K562 (cell line): Measurements from ENCODE around the gene CD300A. TPM values are rescaled to one million over a fixed set of nuclear protein-coding genes. Genes with fewer than 3 reads are reported as not detected.

Source experiments
- ATAC-seq: fragments of 200-7000 bp; cut with Tn5 transposase; 3 replicates; pipeline ENCODE4 v1.9.1; 2020; ENCODE audit warnings: moderate library complexity
- BruUV-seq: library from RNA; stranded (reverse); fragments of 400-500 nt; replicated peaks from 2 replicates; lab custom pipeline; 2021; lab: Mats Ljungman, UMichigan
- CTCF ChIA-PET: fragments of 300-600 bp; formaldehyde crosslinking; extraction: SDS; loops from one replicate; lab custom pipeline; 2021; ENCODE audit warnings: low intra/inter-chr PET ratio; lab: Yijun Ruan, JAX
- POLR2A ChIA-PET: fragments of 300-600, 350-650 bp; sonication (Branson Sonifier 250); formaldehyde crosslinking; extraction: SDS; loops from one replicate; lab custom pipeline; 2021; ENCODE audit warnings: antibody characterized with exemption, inconsistent platforms; lab: Yijun Ruan, JAX
- DNase-seq, 4 experiments: peaks; one replicate each; pipeline versions ENCODE4 v3.0.0 to v3.0.0-alpha.2; 2011 to 2018; ENCODE audit warnings: low spot score in 3 of 4, mixed read lengths in 3 of 4; ENCODE audit errors: extremely low read depth in 1 of 4
- FAIRE-seq: peaks from 2 replicates; lab custom pipeline; 2011; peaks lifted over from hg19 to GRCh38; lab: Jason Lieb, UNC
- H2AFZ ChIP-seq: 2 replicates; pipeline ENCODE4 v1.6.0; 2011; ENCODE audit warnings: low read depth, low read length, control low read depth, inconsistent platforms
- H3K27ac ChIP-seq: fragments of 200-600 bp; 3 replicates; pipeline ENCODE4 v1.8.0; 2011; ENCODE audit warnings: low read depth, mild to moderate bottlenecking, control low read depth, inconsistent platforms, low read length, moderate library complexity, mixed read lengths; ENCODE audit errors: extremely low read depth
- H3K27me3 ChIP-seq, 2 experiments: fragments of 300-600 bp in 1 of 2; 2 replicates in 1 of 2; 3 replicates in 1 of 2; pipeline versions ENCODE4 v1.6.0 to v1.8.0; 2011; ENCODE audit warnings: inconsistent platforms in 2 of 2, low read length in 2 of 2, mild to moderate bottlenecking in 1 of 2, mixed read lengths in 1 of 2, moderate library complexity in 1 of 2; ENCODE audit not compliant: control insufficient read depth in 2 of 2, insufficient read depth in 2 of 2
- H3K36me3 ChIP-seq: fragments of 300-600 bp; 3 replicates; pipeline ENCODE4 v1.8.0; 2011; ENCODE audit warnings: mild to moderate bottlenecking, low read length, inconsistent platforms; ENCODE audit not compliant: control insufficient read depth, insufficient read depth
- H3K4me1 ChIP-seq, 2 experiments: fragments of 200-600 bp in 1 of 2; replicated peaks in 1 of 2; 2 replicates in 1 of 2; 3 replicates in 1 of 2; pipeline versions ENCODE4 v1.5.1 to v1.8.0; 2011; ENCODE audit warnings: inconsistent platforms in 2 of 2, low read length in 2 of 2, mild to moderate bottlenecking in 1 of 2, mixed read lengths in 1 of 2, moderate library complexity in 1 of 2; ENCODE audit not compliant: control insufficient read depth in 2 of 2, insufficient read depth in 2 of 2
- H3K4me2 ChIP-seq: 2 replicates; pipeline ENCODE4 v1.6.1; 2011; ENCODE audit warnings: low read length, control low read depth, inconsistent platforms, mixed read lengths; ENCODE audit not compliant: insufficient read depth
- H3K4me3 ChIP-seq: fragments of 200-600 bp; sonication (generic), shearing (Covaris generic); 2 replicates; pipeline ENCODE4 v1.5.1; 2016; ENCODE audit warnings: control low read depth, inconsistent platforms
- H3K79me2 ChIP-seq: fragments of 200-600 bp; 3 replicates; pipeline ENCODE4 v1.8.0; 2011; ENCODE audit warnings: low read length, inconsistent platforms; ENCODE audit not compliant: control insufficient read depth, insufficient read depth
- H3K9ac ChIP-seq, 2 experiments: 2 replicates each; pipeline versions ENCODE4 v1.6.0 to v1.6.1; 2011; ENCODE audit warnings: low read depth in 2 of 2, low read length in 2 of 2, control low read depth in 1 of 2, inconsistent platforms in 1 of 2, mild to moderate bottlenecking in 1 of 2, mixed read lengths in 1 of 2; ENCODE audit not compliant: insufficient read depth in 1 of 2
- H3K9me1 ChIP-seq: one replicate; pipeline ENCODE4 v1.6.0; 2011; ENCODE audit warnings: inconsistent platforms, mild to moderate bottlenecking, low read length, moderate library complexity; ENCODE audit not compliant: control insufficient read depth, insufficient read depth
- H3K9me3 ChIP-seq: replicated peaks from 2 replicates; pipeline ENCODE4 v1.5.1; 2011; ENCODE audit warnings: low read depth, low read length, inconsistent platforms; ENCODE audit not compliant: control insufficient read depth, insufficient read depth
- H4K20me1 ChIP-seq: replicated peaks from 2 replicates; pipeline ENCODE4 v1.6.1; 2011; ENCODE audit warnings: low read length, inconsistent platforms, mixed read lengths; ENCODE audit not compliant: control insufficient read depth, insufficient read depth
- CREB1 ChIP-seq, 2 experiments: sonication (generic) in 1 of 2; formaldehyde crosslinking in 1 of 2; IDR thresholded peaks; 2 replicates each; pipeline versions ENCODE4 v1.6.1 to v1.8.0; 2012 to 2022; ENCODE audit warnings: inconsistent platforms in 1 of 2, mild to moderate bottlenecking in 1 of 2, missing genetic modification reagents in 1 of 2, moderate library complexity in 1 of 2
- FOXM1 ChIP-seq, 2 experiments: fragments of 450-650 bp in 1 of 2; sonication (generic) in 1 of 2; formaldehyde crosslinking in 1 of 2; IDR thresholded peaks; 2 replicates each; pipeline versions ENCODE4 v1.6.1 to v1.9.0; 2017 to 2022; ENCODE audit warnings: low read depth in 2 of 2, mild to moderate bottlenecking in 2 of 2, missing genetic modification reagents in 1 of 2, moderate library complexity in 1 of 2
- MTF1 ChIP-seq: fragments of 250-450 bp; sonication (Bioruptor Pico); IDR thresholded peaks from 2 replicates; pipeline ENCODE4 v1.9.0; 2021; ENCODE audit warnings: moderate library complexity, mild to moderate bottlenecking, inconsistent platforms, borderline replicate concordance
- SETDB1 ChIP-seq: IDR thresholded peaks from one replicate; pipeline ENCODE4 v1.6.1; 2012; ENCODE audit warnings: low read length, control low read depth, inconsistent platforms
- ZNF212 ChIP-seq: fragments of 450-650 bp; formaldehyde crosslinking; IDR thresholded peaks from 2 replicates; pipeline ENCODE4 v1.4.0; 2020; ENCODE audit warnings: mild to moderate bottlenecking
- ZNF717 ChIP-seq: fragments of 250-450 bp; sonication (Bioruptor Pico); IDR thresholded peaks from 2 replicates; pipeline ENCODE4 v1.5.0; 2021
- WGBS: fragments of 100-300 bp; shearing (Covaris generic); methylation state at CpG from one replicate; pipeline ENCODE4 v1.1.6; 2016; ENCODE audit warnings: low coverage, mixed read lengths; ENCODE audit not compliant: insufficient coverage; ENCODE audit errors: missing lambda C conversion rate; 5-methylcytosine and 5-hydroxymethylcytosine counted together
- in situ Hi-C: fragments of 300-500 bp; cut with MboI; formaldehyde crosslinking; loops from 4 replicates; pipeline ENCODE4 v1.15.0; 2018; ENCODE audit warnings: inconsistent platforms, mixed read lengths
- intact Hi-C: fragments of 100-400 bp; cut with micrococcal nuclease; formaldehyde crosslinking; loops from 2 replicates; pipeline ENCODE4 v1.14.2; 2022
- polyA plus RNA-seq, 8 experiments: library from polyadenylated mRNA; depleted of rRNA in 4 of 8; stranded (reverse) in 5 of 8; unstranded in 3 of 8; fragments of >200 nt; fragmentation: Nextera tagmentation in 2 of 8; fragmentation: Illumina TruSeq in 1 of 8; extraction: Ambion mirVana in 2 of 8; extraction: Trizol in 1 of 8; gene quantifications; 2 replicates each; pipeline versions ENCODE4 v1.2.1 to v1.2.3, GENCODE V29; 2011 to 2014; ENCODE audit warnings: inconsistent platforms in 1 of 8, missing spikeins in 1 of 8
- total RNA-seq, 7 experiments: library from RNA; depleted of rRNA in 6 of 7; stranded (reverse); fragments of >200 nt in 6 of 7; fragmentation: Illumina TruSeq in 2 of 7; extraction: Trizol in 2 of 7; gene quantifications; 2 replicates each; pipeline versions ENCODE4 v1.2.1 to v1.2.3, GENCODE V29; 2011 to 2021; ENCODE audit warnings: low replicate concordance in 1 of 7
- TF ChIP-seq, protein P1 (sequence below): sonication (generic); formaldehyde crosslinking; IDR thresholded peaks from 2 replicates; pipeline ENCODE4 v1.8.0; 2022; ENCODE audit warnings: missing genetic modification reagents, mild to moderate bottlenecking, borderline replicate concordance

CD300A gene
- total and polyA plus RNA-seq, 9 of the 15 experiments (the other 6 are each of a cell fraction or from before 2014, with no cell fraction given): 0.21 to 1.7 (median 0.41) TPM; not detected in 1

- Histone ChIP-seq H3K79me2 (no peaks in the 10 kb centered on the region), H4K20me1 (no peaks in the 10 kb centered on the region), H2AFZ (no peak overlapping the region), H3K9me1 (no peaks in the 10 kb centered on the region), H3K4me3 (no peak overlapping the region), H3K36me3 (no peaks in the 10 kb centered on the region), H3K4me1 (peaks cover 7 to 25% of the 10 kb centered on the region in 2 experiments; a peak in 3 of 5 replicates), H3K27ac (no peak overlapping the region), H3K9me3 (peaks cover 2% of the 10 kb centered on the region; the same call in 1 of the 2 replicates), H3K9ac (no peak overlapping the region), H3K4me2 (no peak overlapping the region), H3K27me3 (peaks cover 4 to 21% of the 10 kb centered on the region in 2 experiments; a peak in 4 of 5 replicates)
- WGBS: 37% methylated on average over 7 of the region's 7 CpGs
- FAIRE-seq: no peak
- no TSS peak for BruUV-seq
- intact Hi-C loops (no loop called here), in situ Hi-C loops (no loop called here)
- TF ChIP-seq ZNF212 (CRISPR knock-in tag): no peak
- no peak for TF ChIP-seq ZNF717
- no peak for TF ChIP-seq CREB1 (IDR thresholded peaks at IDR 0.05)
- no peak for TF ChIP-seq CREB1 (CRISPR knock-in tag; IDR thresholded peaks at IDR 0.05)
- no peak for TF ChIP-seq FOXM1 (IDR thresholded peaks at IDR 0.05; ENCODE audit: low read depth)
- TF ChIP-seq FOXM1 (CRISPR knock-in tag; IDR thresholded peaks at IDR 0.05; ENCODE audit: low read depth): no peak
- no peak for TF ChIP-seq SETDB1
- no peak for TF ChIP-seq MTF1
- TF ChIP-seq, protein P1, sequence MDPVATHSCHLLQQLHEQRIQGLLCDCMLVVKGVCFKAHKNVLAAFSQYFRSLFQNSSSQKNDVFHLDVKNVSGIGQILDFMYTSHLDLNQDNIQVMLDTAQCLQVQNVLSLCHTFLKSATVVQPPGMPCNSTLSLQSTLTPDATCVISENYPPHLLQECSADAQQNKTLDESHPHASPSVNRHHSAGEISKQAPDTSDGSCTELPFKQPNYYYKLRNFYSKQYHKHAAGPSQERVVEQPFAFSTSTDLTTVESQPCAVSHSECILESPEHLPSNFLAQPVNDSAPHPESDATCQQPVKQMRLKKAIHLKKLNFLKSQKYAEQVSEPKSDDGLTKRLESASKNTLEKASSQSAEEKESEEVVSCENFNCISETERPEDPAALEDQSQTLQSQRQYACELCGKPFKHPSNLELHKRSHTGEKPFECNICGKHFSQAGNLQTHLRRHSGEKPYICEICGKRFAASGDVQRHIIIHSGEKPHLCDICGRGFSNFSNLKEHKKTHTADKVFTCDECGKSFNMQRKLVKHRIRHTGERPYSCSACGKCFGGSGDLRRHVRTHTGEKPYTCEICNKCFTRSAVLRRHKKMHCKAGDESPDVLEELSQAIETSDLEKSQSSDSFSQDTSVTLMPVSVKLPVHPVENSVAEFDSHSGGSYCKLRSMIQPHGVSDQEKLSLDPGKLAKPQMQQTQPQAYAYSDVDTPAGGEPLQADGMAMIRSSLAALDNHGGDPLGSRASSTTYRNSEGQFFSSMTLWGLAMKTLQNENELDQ (CRISPR knock-in tag): no peak
- ChIA-PET POLR2A (interaction anchor here (1.3 kb wide), 1 partner anchor 17 kb away, joined by 3 read pairs; no protein-coding TSS in a partner anchor), CTCF (no interaction called here)
- no peak for ATAC-seq
- DNase-seq: no peak
These were observed 24.9 kb upstream of the CD300A start for GRCh38 chr17:74441537-74441936.
